A549 (cell line): Measurements from ENCODE around the gene BHLHE23.

Experiments used
- CEBPB ChIP-seq, 2 experiments: fragments of >200 bp in 1 of 2; sonication (Bioruptor Twin) in 1 of 2; formaldehyde crosslinking in 1 of 2; IDR thresholded peaks; 2 replicates each; pipeline ENCODE4 v1.6.1; 2012 to 2016
- CTCF ChIP-seq: fragments of >200 bp; sonication (Bioruptor Twin); formaldehyde crosslinking; IDR thresholded peaks from 3 replicates; pipeline ENCODE4 v1.5.1; 2016
- EP300 ChIP-seq, 2 experiments: fragments of >200 bp; sonication (Bioruptor Twin); formaldehyde crosslinking; IDR thresholded peaks; 2 replicates in 1 of 2; 3 replicates in 1 of 2; pipeline ENCODE4 v1.6.1; 2016 to 2017
- FOSL2 ChIP-seq, 2 experiments: fragments of 450-650 bp in 1 of 2; fragments of >200 bp in 1 of 2; sonication (Bioruptor Twin) in 1 of 2; formaldehyde crosslinking; IDR thresholded peaks; 2 replicates each; pipeline versions ENCODE4 v1.5.0 to v1.6.1; 2016 to 2020; ENCODE audit warnings: mild to moderate bottlenecking in 1 of 2, moderate library complexity in 1 of 2
- JUNB ChIP-seq: fragments of >200 bp; sonication (Bioruptor Twin); formaldehyde crosslinking; IDR thresholded peaks from 2 replicates; pipeline ENCODE4 v1.6.1; 2016
- KDM1A ChIP-seq: fragments of 200-600 bp; sonication (generic); IDR thresholded peaks from 2 replicates; pipeline ENCODE4 v1.6.1; 2016; ENCODE audit warnings: low read depth, mild to moderate bottlenecking
- MAX ChIP-seq: IDR thresholded peaks from 2 replicates; pipeline ENCODE4 v1.6.1; 2012
- POLR2A ChIP-seq: IDR thresholded peaks from 2 replicates; pipeline ENCODE4 v1.6.1; 2012; ENCODE audit warnings: mild to moderate bottlenecking, low read length
- RFX5 ChIP-seq: fragments of 450-650 bp; IDR thresholded peaks from 2 replicates; pipeline ENCODE4 v1.7.1; 2014; ENCODE audit warnings: antibody characterized with exemption, mild to moderate bottlenecking, moderate library complexity
- SMC3 ChIP-seq: fragments of >200 bp; sonication (Bioruptor Twin); formaldehyde crosslinking; IDR thresholded peaks from 3 replicates; pipeline ENCODE4 v1.6.1; 2018; ENCODE audit warnings: inconsistent platforms
- USF2 ChIP-seq: fragments of 450-650 bp; IDR thresholded peaks from 2 replicates; pipeline ENCODE4 v1.6.1; 2014; ENCODE audit warnings: antibody characterized with exemption
- ZFP36 ChIP-seq: fragments of 450-650 bp; IDR thresholded peaks from 2 replicates; pipeline ENCODE4 v1.6.1; 2014; ENCODE audit warnings: borderline replicate concordance; ENCODE audit not compliant: partially characterized antibody

DNA sequence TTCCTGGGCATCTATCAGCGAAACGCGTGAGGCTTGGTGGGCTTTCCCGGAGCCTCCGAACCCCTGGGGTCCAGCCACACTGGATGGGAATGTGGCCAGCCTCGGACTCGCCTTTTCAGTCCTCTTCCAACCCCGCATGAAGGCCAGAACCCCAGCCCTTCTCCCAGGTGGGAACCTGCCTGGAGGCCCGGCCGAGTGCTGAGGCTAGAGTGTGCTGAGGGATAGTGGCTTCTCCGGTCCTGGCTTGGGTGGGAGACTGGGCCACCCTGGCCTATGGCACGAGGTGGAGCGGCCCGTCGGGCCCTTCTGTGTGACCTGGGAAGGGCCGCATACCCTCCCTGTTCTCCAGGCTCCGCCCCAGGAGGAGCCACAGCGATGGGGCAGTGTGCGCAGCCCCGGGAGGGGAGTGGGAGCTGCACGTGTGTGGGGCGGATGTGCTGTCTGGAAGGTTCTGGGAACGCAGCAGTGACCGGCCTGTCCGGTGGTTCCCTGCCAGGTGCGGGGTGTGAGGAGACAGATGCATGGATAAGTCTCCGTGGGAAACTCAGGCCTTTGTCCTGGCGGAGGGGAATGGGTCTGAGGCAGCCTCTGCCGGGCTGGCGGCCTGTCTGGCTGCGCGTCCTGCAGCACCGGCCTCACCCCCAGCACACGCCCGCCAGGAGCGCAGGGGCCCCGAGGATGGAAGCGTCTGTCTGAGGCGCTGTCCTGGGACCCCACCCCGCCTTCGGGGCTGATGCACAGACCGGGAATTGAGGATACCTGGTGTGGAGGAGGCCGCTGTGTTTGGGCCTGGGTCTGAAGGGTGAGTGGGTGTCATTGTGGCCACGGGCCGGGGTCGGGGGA lies 1.1 kb upstream of the BHLHE23 start:
- TF ChIP-seq JUNB (no peak), USF2 (no peak), FOSL2 (IDR thresholded peaks at IDR 0.05) (no peak), FOSL2 (CRISPR knock-in tag; IDR thresholded peaks at IDR 0.05) (no peak), CTCF (no peak), MAX (no peak), EP300 (IDR thresholded peaks at IDR 0.05) (no peak), POLR2A (no peak), KDM1A (no peak), SMC3 (no peak), RFX5 (no peak), CEBPB (IDR thresholded peaks at IDR 0.05) (no peak), ZFP36 (peak; percentile 50)
